GM12874 (cell line): ENCODE results near the gene PPP1R37.
A peak's percentile ranks its signal among the peaks of the same experiment; 100 is the strongest.

ENCODE experiments used
- CTCF ChIP-seq: IDR thresholded peaks from 2 replicates; pipeline ENCODE4 v1.5.1; 2011; ENCODE audit warnings: low read depth, mild to moderate bottlenecking, control low read depth, low read length, moderate library complexity; ENCODE audit not compliant: insufficient read depth

Gene PPP1R37

DNA sequence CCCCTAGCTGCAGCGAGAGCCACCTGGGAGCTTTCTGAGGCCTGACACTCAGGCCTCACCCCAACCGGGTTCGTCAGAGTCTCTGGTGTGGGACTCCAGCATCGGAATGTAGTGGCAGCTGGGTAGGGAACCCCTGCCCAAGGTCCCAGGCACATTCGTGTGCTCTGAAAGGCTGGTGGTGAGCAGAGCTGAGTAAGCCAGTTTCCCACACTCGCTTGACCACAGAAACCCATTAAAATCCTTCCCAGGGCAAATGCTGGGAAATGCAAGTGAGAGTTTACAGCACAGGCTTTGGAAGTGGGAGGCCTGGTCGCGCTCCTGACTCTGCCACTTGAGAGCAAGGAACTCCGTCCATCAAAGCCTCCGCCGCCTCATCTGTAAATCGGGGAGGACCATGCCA, 80.8 kb downstream of the PPP1R37 start:
- TF ChIP-seq CTCF, result no peak

- TF ChIP-seq CTCF, result no peak
Measured at GRCh38 chr19:45175515-45176345, 82.8 kb downstream of the PPP1R37 start.

DNA sequence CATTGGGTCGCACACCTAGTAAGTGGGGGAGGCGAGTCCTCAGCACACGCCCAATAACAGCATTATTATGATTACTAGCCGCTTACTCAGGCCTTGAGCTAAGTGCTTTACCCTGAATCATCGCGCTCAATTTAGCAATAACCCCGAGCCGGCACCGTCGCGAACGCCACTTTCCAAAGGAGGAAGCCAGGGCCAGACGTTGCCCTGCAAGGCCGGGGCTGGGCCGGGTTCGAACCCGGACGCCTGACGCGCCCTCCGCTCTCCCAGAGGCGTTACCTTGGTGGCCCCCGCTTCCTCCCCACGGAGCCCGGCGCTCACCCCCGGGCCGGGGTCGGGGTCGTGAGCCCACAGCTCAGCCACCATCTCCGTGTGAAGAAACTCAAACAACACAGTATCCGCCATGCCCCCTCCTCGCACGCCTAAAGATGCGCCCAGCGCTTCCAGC, 84.9 kb downstream of the PPP1R37 start, which contains the start of gene TRAPPC6A:
TSS of gene TRAPPC6A (minus strand) at position 421 of the 445 bp plus-strand sequence. CDS start at position 402, 19 bp downstream.
- TF ChIP-seq CTCF, result no peak

DNA sequence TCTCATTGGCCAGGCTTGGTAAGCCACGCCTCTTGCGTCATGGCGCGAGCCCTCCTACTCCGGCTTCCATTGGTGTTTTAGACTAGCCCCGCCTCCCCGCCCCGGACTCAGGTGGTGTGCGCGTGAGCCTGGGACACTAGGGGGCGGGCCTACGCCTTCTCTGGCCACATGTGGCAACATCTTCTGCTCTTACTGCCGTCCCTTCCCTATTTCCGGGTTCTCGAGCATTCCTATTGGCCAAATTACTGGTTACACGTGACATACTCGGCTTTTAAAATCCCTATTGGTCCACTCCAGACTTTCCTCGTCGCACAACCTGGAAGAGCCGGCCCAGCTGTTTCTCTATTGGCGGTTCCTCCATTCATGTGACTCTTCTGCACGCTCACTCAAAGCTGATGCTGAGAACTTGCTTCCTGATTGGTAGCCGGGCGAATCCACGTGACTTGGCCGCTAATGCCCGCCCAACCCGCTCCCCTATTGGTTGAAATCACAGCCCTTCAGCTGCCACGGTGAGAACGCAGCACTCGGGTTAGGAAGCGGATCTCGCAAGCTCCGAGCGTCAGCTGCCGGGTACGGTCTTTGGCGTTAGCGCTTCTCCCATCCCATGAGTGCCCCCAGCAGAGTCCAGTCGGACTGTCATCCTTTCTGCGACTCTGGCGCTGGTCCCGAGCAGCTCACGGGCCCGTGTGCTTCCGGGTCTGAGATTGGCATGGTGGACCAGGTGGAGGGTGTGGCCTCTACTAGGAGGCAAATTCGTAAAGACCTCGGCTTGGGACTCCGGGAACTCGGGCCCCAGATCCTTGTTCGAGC, 85.5 kb downstream of the PPP1R37 start, which contains the start of gene BLOC1S3:
TSS of gene BLOC1S3 (plus strand) at position 523 of the 810 bp plus-strand sequence. CDS start 513 bp downstream, outside the sequence.
- peak; percentile 41 for TF ChIP-seq CTCF

GRCh38 chr19:45179072-45179891, 86.3 kb downstream of the PPP1R37 start:
- no peak for TF ChIP-seq CTCF

- TF ChIP-seq CTCF, result no peak
Measured at GRCh38 chr19:45179892-45180370, 87.0 kb downstream of the PPP1R37 start.

- no peak for TF ChIP-seq CTCF
Measured at GRCh38 chr19:45180936-45181335, 88.0 kb downstream of the PPP1R37 start.
